Embryonic facial prominence (tissue), 1 donor: ENCODE data around the gene RPS6KL1.

ENCODE experiments used
- DNase-seq: peaks from one replicate; pipeline ENCODE4 v3.0.0-alpha.2; 2016; ENCODE audit errors: extremely low spot score

Gene RPS6KL1

GRCh38 chr14:74922752-74923401 is at the start of gene RPS6KL1:
Gene RPS6KL1, minus strand, starts transcription at chr14:74923260. Its CDS starts 1,719 bp downstream, at chr14:74921541.
- no peak for DNase-seq

DNA sequence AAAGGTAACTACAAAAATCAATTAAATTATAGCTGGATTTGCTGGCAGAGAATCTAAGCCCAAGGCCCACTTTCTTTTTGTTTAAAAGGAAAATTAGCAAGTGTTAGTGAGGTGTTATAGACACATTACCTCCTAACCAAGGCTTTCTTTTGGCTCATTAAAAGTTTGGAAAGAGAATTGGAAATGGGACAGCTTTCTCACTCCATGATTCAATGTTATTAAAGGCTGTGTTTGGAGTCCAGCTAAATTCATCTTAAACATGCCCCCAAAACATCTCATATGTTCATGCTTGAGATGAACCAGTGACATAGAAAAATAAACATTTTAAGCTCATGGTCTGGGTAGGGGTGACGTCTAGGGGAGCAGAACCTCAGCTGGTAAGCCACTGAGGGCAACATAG is 45.8 kb upstream of the RPS6KL1 start:
- DNase-seq: no peak

DNA sequence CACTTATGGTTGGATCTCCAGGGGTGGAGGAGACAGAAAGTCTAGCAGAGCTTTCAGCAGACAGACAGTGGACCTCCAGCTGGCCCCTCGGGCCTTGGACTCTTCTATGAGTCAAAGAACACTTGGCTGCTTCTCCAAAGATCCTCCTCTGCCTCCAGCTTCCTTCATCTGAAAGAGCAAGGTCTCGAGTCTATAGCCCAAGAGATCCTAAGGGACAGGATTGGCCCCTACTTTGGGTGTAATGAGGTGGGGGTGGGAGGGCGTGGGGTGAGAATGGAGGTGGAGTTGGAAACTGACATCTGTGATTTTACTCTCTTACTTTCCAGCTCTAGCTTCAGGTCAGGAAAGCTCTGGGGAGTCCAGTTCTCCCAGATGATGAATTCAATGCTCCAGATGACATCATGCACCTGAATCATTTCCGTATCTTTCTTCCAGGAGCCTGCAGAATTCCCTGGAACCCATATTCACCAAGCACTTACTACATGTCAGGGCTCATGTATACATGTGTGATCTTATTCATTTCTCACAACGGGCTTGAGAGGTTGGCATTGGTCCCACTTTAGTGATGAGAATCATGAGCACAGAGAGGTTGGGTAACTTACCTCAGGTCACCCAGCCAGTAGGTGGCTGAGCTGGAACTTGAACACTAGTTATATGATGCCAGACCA is 42.6 kb upstream of the RPS6KL1 start:
- no peak for DNase-seq

- no peak for DNase-seq
These were observed 41.9 kb upstream of the RPS6KL1 start for GRCh38 chr14:74964787-74965485.

- DNase-seq: no peak
These were observed 40.7 kb upstream of the RPS6KL1 start for GRCh38 chr14:74963705-74964271.

- no peak for DNase-seq
These were observed 40.2 kb upstream of the RPS6KL1 start for GRCh38 chr14:74963178-74963704.

- DNase-seq: no peak
These were observed 39.4 kb upstream of the RPS6KL1 start for GRCh38 chr14:74962493-74962892.

DNA sequence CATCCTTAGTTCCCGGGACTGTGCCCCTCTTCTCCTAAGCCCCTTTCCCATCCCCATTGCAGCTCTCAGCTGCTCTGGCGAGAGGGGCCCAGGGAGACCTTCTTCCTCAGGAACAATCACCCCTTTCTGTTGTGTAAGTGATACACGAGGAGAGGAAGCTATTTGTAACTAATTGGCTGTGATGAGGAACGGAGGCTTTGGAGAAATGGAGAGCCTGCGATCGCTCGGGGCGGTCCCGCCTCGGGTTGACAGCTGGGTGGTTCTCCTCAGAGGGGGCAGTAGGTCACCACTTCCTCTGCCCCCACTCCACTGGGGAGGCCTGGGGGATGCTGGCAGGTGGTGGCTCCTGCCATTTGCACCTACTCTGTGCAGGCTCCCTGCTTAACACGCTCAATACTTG is 39.0 kb upstream of the RPS6KL1 start:
- no peak for DNase-seq

- no peak for DNase-seq
These were observed 38.3 kb upstream of the RPS6KL1 start for GRCh38 chr14:74961238-74961911.

DNA sequence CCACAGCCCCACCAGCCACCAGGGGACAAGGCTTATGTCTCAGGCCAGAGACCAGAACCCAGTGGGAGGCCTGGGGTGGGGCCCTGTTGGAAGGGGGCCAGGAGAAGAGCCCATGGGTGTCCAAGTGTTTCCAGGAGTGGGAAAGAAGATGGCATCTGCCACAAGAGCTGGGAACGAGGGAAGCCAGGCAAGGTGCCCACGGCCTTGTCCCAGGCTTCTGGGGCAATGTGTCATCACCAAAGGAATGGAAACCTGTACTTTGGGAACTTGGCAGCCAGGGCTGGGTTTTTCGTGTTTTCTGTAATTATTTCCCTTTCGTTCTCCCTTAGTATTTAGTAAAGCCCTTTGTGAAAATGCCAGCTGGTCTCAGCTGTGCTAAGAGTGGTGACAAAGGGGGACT is 37.7 kb upstream of the RPS6KL1 start:
- DNase-seq: no peak

GRCh38 chr14:74959596-74960180 is 36.6 kb upstream of the RPS6KL1 start:
- DNase-seq: no peak

GRCh38 chr14:74956280-74957072 is 33.4 kb upstream of the RPS6KL1 start:
- no peak for DNase-seq

DNA sequence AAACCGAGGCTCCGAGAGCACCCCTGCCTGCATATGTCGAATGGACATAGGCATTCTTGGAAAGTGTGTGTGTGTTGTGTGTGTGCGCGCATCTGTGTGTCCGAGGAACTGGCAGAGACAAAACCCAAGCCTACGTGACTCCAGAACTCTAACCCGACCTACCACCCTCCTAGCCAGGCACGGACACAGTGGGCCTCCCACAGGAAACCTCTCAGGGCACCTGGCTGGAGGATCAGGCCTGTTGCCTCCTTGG is 32.9 kb upstream of the RPS6KL1 start:
- no peak for DNase-seq

GRCh38 chr14:74955229-74956026 is 32.4 kb upstream of the RPS6KL1 start, which contains the start of gene PGF:
Gene PGF, minus strand, starts transcription at chr14:74955597. Its CDS starts 355 bp downstream, at chr14:74955242.
- no peak for DNase-seq

DNA sequence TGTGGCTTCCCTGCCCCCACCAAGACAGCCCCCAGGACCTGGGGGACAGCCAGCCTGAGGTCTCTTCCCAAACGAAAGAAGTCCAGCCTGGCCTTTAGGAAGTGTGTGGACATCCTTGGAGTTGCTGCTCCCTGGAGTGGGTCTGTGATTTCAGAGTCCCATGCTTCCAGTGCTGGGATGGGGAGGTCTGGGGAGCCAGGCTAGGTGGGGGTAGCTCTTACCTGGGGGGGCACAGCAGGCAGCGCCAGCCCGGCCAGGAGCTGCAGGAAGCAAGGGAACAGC is 31.8 kb upstream of the RPS6KL1 start:
- DNase-seq: no peak

DNA sequence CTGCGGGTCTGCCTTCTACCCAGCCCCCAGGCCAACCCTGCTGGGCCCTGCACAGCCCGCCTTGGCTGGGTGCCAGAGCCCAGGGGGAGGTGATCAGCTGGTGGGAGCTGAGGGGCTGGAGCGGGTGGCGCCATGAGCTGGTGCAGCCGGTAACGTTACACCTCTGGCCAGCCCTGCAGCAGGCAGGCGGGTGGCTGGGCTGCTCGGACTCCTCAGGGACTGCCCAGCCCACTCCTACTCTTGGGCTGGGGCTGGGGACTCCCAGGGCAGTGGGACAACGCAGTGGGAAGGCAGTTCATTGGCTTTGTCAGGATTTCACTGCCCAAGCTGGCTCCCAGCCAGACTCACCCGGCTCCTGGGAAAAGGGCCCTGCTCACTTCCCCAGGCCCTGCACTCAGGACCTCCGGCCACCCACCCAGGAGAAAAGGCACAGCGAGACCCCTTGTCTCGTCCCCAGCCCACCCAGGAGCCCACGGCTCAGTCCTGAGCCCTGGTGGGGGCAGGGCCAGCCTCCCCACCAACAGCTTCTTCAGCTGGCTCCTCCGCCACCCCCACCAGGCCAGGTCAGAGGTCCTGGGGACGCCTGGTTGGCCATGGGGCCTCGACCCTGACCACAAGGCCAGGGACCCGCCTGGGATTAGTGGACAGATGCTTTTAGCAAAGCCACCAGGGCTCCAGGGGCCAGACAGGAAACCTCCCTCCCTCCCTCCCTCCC is 31.3 kb upstream of the RPS6KL1 start:
- DNase-seq: no peak

- no peak for DNase-seq
These were observed 30.6 kb upstream of the RPS6KL1 start for GRCh38 chr14:74953686-74954085.

DNA sequence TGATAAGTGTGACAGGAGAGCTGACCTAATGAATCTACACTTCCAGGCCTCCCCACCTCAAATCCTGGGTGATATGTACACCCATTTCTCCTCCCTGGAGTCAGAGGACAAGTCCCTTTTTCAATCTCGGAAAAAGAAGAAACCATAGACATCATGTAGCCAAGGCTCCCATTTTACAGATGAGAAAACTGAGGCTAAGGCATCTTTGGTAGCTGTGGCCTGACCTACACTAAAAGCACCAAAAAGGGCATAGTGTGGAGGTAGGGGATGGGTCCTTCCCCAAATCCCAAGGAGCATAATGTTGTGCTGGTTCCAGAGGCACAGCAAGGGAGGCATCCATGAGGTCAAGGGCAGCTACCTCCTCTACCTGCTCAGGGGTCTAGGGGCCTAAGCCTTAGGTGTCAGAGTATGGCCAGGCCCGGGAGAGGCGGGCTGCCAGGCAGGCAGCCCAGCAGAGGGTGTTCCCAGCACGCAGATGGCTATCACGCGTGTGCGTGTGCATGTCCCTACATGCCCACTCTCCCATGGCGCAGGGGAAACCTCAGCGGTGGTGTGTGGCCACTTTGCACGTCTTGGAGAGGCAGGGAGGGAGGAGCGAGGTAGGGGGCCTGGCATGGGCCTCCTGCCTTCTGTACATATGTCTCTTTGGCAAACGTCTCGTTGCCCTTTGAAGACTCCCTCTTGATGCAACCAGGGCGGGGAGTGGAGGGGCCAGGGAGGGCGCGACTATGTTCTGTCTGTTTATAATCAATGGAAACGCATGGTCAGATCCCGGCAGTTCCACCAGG is 29.8 kb upstream of the RPS6KL1 start:
- no peak for DNase-seq

DNA sequence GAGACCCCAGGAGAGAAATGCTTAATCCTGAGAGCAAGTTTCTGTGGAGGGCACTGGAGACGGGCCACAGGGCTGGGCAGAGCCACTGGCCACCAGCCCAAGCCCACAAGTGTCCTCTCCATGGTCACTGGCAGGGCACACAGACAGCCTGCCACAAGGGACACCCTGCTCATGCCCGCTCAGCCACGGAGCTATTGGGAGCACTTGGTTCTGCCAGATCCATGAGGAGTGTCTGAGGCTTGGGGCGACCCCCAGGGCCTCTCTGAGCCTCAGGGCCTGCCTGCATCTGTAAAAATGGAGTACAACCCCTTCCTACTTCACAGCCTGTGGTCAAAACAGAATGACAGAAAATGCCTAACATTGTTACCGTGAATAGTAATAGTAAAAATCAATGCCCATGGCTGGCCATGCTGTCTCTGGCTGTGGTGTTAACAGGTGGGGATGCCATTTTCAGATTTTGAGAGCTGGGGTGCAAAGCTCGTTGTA is 29.2 kb upstream of the RPS6KL1 start:
- no peak for DNase-seq
